NCI-H748 treated with DMSO at 0.1 percent for 48 hours (cell line): ENCODE data around the gene GALC.

Source experiments
- DNase-seq: peaks from one replicate; lab custom pipeline; 2025; lab: John Stamatoyannopoulos, UW

The GALC gene

GRCh38 chr14:87955501-87955900 is 37.5 kb downstream of the GALC start:
- no peak for DNase-seq

GRCh38 chr14:87952307-87953094 is 40.5 kb downstream of the GALC start:
- no peak for DNase-seq

- peak; percentile 75 for DNase-seq
These were observed 47.9 kb downstream of the GALC start for GRCh38 chr14:87944987-87945604.

- no peak for DNase-seq
These were observed 52.1 kb downstream of the GALC start for GRCh38 chr14:87940894-87941293.

GRCh38 chr14:87940382-87940781 is 52.6 kb downstream of the GALC start:
- DNase-seq = no peak

GRCh38 chr14:87935886-87936285 is 57.1 kb downstream of the GALC start:
- peak; percentile 72 for DNase-seq

- no peak for DNase-seq
These were observed 57.7 kb downstream of the GALC start for GRCh38 chr14:87935081-87935828.

GRCh38 chr14:87934185-87934584 is 58.8 kb downstream of the GALC start:
- DNase-seq = no peak

- DNase-seq = no peak
These were observed 76.1 kb downstream of the GALC start for GRCh38 chr14:87916886-87917275.

- DNase-seq = no peak
These were observed 76.7 kb downstream of the GALC start for GRCh38 chr14:87916103-87916885.

- DNase-seq = no peak
These were observed 84.4 kb downstream of the GALC start for GRCh38 chr14:87908550-87908949.

GRCh38 chr14:87901652-87902051 is 91.3 kb downstream of the GALC start:
- no peak for DNase-seq

- no peak for DNase-seq
These were observed 91.7 kb downstream of the GALC start for GRCh38 chr14:87901236-87901635.

- no peak for DNase-seq
These were observed 93.8 kb downstream of the GALC start for GRCh38 chr14:87899228-87899627.

- DNase-seq = no peak
These were observed 94.7 kb downstream of the GALC start for GRCh38 chr14:87898301-87898700.

GRCh38 chr14:87896393-87897380 is 96.3 kb downstream of the GALC start:
- DNase-seq = peak; percentile 69

GRCh38 chr14:87894920-87895319 is 98.1 kb downstream of the GALC start:
- no peak for DNase-seq

- no peak for DNase-seq
These were observed 100.2 kb downstream of the GALC start for GRCh38 chr14:87892763-87893162.

- DNase-seq = peak; percentile 29
These were observed 104.6 kb downstream of the GALC start for GRCh38 chr14:87888136-87888999.

GRCh38 chr14:87883750-87884149 is 109.2 kb downstream of the GALC start:
- DNase-seq = no peak
